GM21423 (cell line): Measurements from ENCODE around the gene ARGLU1.

Experiments used
- ATAC-seq: cut with Tn5 transposase; IDR thresholded peaks from one replicate; pipeline ENCODE4 v1.9.1; 2021; ENCODE audit warnings: mild to moderate bottlenecking, moderate library complexity; ENCODE audit not compliant: unreplicated experiment

The ARGLU1 gene

GRCh38 chr13:106526738-106527444, 41.0 kb downstream of the ARGLU1 start:
- ATAC-seq = no peak

GRCh38 chr13:106525865-106526264, 42.1 kb downstream of the ARGLU1 start:
- no peak for ATAC-seq

- no peak for ATAC-seq
These were observed 43.8 kb downstream of the ARGLU1 start for GRCh38 chr13:106524108-106524507.

- ATAC-seq = no peak
These were observed 44.4 kb downstream of the ARGLU1 start for GRCh38 chr13:106523576-106523975.

GRCh38 chr13:106522898-106523525, 44.9 kb downstream of the ARGLU1 start:
- ATAC-seq = no peak

GRCh38 chr13:106522112-106522705, 45.7 kb downstream of the ARGLU1 start:
- no peak for ATAC-seq

GRCh38 chr13:106521095-106521799, 46.7 kb downstream of the ARGLU1 start:
- ATAC-seq = no peak

- no peak for ATAC-seq
These were observed 47.5 kb downstream of the ARGLU1 start for GRCh38 chr13:106520251-106521054.

GRCh38 chr13:106518512-106518911, 49.4 kb downstream of the ARGLU1 start:
- ATAC-seq = no peak

GRCh38 chr13:106517109-106517847, 50.7 kb downstream of the ARGLU1 start:
- ATAC-seq = no peak

- no peak for ATAC-seq
These were observed 52.2 kb downstream of the ARGLU1 start for GRCh38 chr13:106515635-106516254.

GRCh38 chr13:106514928-106515634, 52.9 kb downstream of the ARGLU1 start:
- no peak for ATAC-seq

GRCh38 chr13:106513025-106513983, 54.6 kb downstream of the ARGLU1 start:
- no peak for ATAC-seq

GRCh38 chr13:106507560-106508274, 60.2 kb downstream of the ARGLU1 start:
- ATAC-seq = peak; percentile 86

GRCh38 chr13:106506286-106506685, 61.7 kb downstream of the ARGLU1 start:
- no peak for ATAC-seq

- no peak for ATAC-seq
These were observed 62.2 kb downstream of the ARGLU1 start for GRCh38 chr13:106505732-106506131.

- no peak for ATAC-seq
These were observed 62.6 kb downstream of the ARGLU1 start for GRCh38 chr13:106505295-106505694.
